ENCODE results near the gene LRRC75B.
"Not testable (repeated sequence)": the region's sequence is repeated elsewhere in the genome, so short reads cannot be mapped to it uniquely, and the experiment has no call there.

LRRC75B gene

GRCh38 chr22:24602847-24603769 lies 10.2 kb upstream of the LRRC75B start, which contains the start of gene GGT1:
GGT1 (plus strand) TSS chr22:24603193; CDS start chr22:24611082, 7,889 bp downstream.
- DNase-seq (ENCODE audit: low read depth in 2 of 2, low spot score in 1 of 2) = not testable (repeated sequence)

GRCh38 chr22:24602105-24602749 lies 9.4 kb upstream of the LRRC75B start:
- not testable (repeated sequence) for DNase-seq (ENCODE audit: low read depth in 2 of 2, low spot score in 1 of 2)

- DNase-seq (ENCODE audit: low read depth in 2 of 2, low spot score in 1 of 2) = no peak
Measured at GRCh38 chr22:24601217-24602104, 8.6 kb upstream of the LRRC75B start.

DNA sequence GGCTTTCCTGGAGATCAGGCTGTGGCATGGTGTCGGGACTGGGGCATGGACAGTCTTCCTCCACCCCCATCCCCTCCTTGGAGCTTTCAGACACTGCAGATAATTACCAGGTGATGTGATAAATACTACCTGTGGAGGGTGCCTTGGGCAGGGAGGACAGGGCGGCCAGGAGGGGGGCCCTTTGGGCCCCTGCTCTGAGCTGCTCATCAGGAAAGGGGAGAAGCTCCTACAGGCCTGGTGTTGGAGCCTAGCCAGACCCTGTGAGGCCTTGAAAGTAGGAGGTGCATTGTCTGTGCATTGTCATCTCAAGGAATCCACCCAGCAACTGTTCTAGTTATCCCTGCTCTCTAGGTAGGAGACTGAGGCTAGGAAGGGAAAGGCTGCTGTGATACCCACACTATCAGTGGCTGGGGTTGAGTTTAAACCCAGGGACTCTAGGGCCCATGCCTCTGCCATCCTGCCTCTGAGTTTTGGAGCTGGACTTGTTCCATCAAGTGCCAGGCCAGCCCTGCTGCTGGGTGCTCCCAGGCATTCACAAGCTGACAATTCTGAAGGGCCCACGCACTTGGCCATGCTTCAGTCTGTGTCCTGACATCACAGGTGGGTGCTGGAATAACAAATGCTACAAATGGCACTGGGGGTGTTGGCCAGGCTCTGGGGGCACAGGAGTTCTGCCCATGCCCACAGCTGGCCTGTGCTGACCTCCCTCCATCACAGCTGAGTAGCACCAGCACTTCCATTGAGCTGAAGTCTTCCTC lies 7.3 kb upstream of the LRRC75B start:
- not testable (repeated sequence) for DNase-seq (ENCODE audit: low read depth in 2 of 2, low spot score in 1 of 2)

DNA sequence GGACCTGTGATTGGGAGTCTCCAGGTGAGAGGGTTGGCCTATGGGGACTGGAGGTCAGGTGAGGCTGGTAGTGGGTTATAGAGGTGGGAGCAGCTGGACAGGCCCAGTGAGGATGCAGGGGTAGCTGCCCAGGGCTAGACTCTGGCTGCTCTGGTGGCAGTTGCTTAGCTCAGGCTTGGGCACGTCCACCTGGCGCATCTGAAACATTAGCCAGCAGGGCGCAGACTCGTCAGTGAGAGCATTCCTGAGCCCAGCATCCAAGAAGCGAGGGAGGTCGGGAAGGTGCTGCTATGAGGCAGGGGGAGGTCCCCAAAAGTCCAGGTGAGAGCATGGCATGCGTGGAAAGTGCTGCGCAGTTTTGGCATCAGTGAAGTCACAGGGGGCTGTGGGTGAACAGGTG lies 6.6 kb upstream of the LRRC75B start:
- no peak for DNase-seq (ENCODE audit: low read depth in 2 of 2, low spot score in 1 of 2)

GRCh38 chr22:24597076-24597475 lies 4.2 kb upstream of the LRRC75B start:
- not testable (repeated sequence) for DNase-seq (ENCODE audit: low read depth in 2 of 2, low spot score in 1 of 2)

DNA sequence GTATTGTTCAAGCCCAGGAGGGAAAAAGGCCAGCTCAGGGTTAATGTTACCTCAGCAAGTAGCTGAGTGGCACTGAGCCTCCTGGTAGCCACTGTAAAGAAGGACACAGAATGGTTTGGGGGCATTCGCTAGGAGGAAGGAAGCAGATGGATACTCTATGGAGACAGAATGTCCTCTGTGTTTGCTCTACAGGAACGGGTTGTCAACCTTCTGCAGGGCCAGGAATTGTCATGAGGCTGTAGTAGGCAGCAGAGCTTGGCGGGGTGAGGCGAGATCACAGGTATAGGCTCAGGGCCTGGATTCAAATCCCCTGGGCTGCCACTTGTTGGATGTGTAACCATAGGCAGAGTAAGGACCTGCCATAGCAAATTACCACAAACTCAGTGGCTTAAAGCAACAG lies 3.0 kb upstream of the LRRC75B start:
- no peak for DNase-seq (ENCODE audit: low read depth in 2 of 2, low spot score in 1 of 2)

- DNase-seq (ENCODE audit: low read depth in 2 of 2, low spot score in 1 of 2) = no peak
Measured at GRCh38 chr22:24595228-24595627, 2.4 kb upstream of the LRRC75B start.

GRCh38 chr22:24594569-24595120 lies 1.8 kb upstream of the LRRC75B start:
- DNase-seq (ENCODE audit: low read depth in 2 of 2, low spot score in 1 of 2) = no peak

GRCh38 chr22:24593836-24594568 lies 1.1 kb upstream of the LRRC75B start:
- no peak for DNase-seq (ENCODE audit: low read depth in 2 of 2, low spot score in 1 of 2)

GRCh38 chr22:24593559-24593835 lies 624 bp upstream of the LRRC75B start:
- DNase-seq (ENCODE audit: low read depth in 2 of 2, low spot score in 1 of 2) = not testable (repeated sequence)

GRCh38 chr22:24592058-24592850 lies 619 bp downstream of the LRRC75B start:
- no peak for DNase-seq (ENCODE audit: low read depth in 2 of 2, low spot score in 1 of 2)

DNA sequence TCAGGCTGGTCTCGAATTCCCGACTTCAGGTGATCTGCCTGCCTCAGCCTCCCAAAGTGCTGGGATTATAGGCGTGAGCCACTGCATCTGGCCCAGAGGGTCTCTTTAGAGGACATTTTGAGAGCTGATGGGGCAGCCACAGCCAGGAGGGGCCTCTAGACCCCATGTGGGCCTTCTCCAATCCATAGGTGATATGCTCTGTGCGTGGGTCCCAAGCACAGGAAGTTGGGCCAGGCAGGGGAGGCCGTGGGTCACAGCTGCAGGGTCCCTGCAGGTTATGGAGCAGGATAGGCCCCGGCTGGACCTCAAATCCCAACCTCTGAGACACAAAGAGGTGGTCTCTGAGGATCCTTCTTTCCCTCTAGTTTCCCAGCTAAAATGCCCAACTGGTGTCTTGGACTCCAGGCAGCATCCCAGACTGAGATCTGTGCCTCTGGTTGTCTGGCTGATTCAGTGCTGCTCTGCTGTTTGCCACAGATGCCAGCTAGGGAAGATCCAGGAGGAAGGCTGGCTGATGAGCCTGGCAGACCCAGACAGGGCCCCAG lies 1.5 kb downstream of the LRRC75B start:
- no peak for DNase-seq (ENCODE audit: low read depth in 2 of 2, low spot score in 1 of 2)

GRCh38 chr22:24590596-24591173 lies 2.2 kb downstream of the LRRC75B start:
- DNase-seq (ENCODE audit: low read depth in 2 of 2, low spot score in 1 of 2) = no peak

DNA sequence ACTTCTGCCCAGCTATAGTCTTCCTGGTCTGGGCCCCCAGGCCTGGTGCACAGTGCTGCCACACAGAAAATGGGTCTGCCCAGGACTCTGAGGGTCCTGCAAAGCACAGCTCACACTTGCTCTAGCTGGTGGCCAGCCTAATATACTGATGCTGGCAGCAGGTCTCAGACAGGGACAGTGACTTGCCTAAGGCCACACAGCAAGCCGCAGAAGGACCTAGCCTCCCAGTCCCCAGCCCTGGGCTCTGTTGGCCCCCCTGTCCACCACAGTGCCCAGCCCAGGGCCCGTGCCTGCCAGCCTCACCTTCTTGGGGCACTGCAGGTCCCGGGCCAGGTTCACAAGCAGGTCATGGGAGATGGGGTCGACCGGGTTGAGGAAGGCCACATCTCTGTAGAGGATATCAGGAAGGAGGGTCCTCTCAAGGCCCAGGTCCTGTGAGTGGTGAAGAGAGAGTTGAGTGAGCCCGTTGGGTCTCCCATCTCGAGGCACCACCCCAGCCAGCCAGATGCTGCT lies 3.3 kb downstream of the LRRC75B start:
- no peak for DNase-seq (ENCODE audit: low read depth in 2 of 2, low spot score in 1 of 2)

DNA sequence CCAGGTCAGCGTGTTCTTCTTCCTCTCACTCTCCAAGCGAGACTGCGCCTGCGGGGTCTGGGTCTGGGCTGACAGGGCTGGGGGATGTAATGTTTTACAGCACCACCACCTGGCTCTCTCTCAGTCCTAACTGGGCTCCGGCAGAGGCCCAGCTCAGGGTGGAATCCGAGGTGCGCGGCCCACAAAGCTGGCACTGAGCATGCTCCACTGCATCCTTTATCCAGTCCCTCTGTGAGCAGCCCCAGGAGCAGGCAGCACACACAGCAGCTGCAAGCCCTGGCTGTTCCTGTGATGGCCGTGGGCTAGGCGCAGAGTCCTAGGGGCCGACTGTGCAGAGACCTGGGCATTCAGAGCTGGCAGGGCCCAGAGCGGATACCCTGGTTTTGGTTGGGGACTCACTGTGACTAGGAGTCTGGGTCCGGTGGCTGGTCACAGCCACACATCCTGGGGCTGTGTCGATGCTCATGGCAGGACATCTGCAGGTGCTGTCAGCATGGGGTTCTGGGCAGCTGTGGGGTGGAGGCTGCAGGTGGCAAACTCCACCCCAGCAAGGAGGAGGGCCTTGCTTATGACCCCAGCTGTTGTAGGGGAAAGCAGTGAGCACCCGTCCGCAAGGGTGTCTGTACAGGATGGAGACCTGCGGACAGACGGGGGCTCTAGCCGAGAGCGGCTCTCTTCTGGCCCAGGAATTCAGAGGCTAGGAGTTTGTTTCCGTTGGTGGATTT lies 4.0 kb downstream of the LRRC75B start:
- no peak for DNase-seq (ENCODE audit: low read depth in 2 of 2, low spot score in 1 of 2)

DNA sequence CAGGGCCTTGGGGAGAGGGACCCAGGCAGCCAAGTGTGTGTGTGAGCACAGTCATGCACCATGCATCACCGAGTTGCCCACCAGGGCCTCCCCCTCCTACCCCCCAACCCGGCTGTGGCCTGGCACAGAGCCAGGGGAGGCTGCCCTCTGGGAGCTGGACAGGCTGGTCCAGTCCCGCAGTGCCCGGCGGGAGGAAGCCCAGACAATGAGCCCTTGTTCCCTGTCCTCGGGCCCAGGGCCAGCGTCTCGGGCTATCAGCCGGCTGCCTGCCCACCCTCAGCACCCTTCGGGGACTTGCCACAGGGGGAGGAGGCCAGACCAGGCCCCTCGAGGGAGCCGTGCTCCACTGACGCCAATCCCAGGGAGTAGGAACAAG lies 4.5 kb downstream of the LRRC75B start:
- DNase-seq (ENCODE audit: low read depth in 2 of 2, low spot score in 1 of 2) = no peak

DNA sequence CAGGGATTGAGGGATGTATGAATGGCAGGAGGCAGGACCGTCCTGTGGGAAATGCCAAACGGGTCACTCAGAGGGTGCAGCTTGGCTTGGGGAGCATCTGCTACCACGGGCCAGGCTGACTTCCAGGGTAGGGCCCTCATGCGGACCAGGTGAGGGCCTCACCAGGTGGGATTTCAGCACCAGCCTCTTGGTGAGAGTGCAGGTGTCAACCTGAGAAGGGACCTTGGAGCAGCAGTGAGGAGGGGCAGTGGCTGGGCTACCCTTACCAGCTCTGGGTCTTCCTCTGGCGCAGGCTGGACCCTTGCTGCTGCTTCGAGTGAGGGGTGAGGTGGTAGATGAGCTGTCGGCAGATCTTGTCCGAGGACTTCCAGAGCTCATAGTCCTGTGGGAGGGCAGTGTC lies 4.9 kb downstream of the LRRC75B start:
- DNase-seq (ENCODE audit: low read depth in 2 of 2, low spot score in 1 of 2) = no peak

Data from stimulated activated CD8-positive, alpha-beta memory T cell treated with anti-CD3 and anti-CD28 coated beads, Interleukin-4, amount 100 ng/mL, for 4 hours (primary cell).